Pancreas (tissue), 10 donors: ENCODE results near the gene GRIN2C. TPM values are rescaled to one million over a fixed set of nuclear protein-coding genes. Genes with fewer than 3 reads are reported as not detected.
"Not testable (repeated sequence)": the region's sequence is repeated elsewhere in the genome, so short reads cannot be mapped to it uniquely, and the experiment has no call there.

Experiments
- ATAC-seq, 4 donors: fragments of 200-7000 bp; cut with Tn5 transposase; one replicate each; pipeline versions ENCODE4 v1.8.0 to v1.9.1; 2020; ENCODE audit warnings: mild to moderate bottlenecking in 4 of 4, moderate library complexity in 4 of 4
- DNase-seq, 6 donors: peaks; one replicate each; pipeline ENCODE4 v3.0.0-alpha.2; 2020
- FAIRE-seq: peaks from 2 replicates; lab custom pipeline; 2012; peaks lifted over from hg19 to GRCh38; lab: Jason Lieb, UNC
- H3K27ac ChIP-seq, 4 donors: fragments of 200-600 bp; sonication (generic); 1 replicate in 3 of 4; 2 replicates in 1 of 4; pipeline versions ENCODE4 v1.5.0 to v1.8.0; 2020
- H3K27me3 ChIP-seq, 4 donors: fragments of 200-600 bp; one replicate each; pipeline ENCODE4 v1.8.0; 2021
- H3K36me3 ChIP-seq, 3 donors: fragments of 200-600 bp; sonication (generic) in 1 of 3; one replicate each; pipeline versions ENCODE4 v1.5.0 to v1.8.0; 2020 to 2021
- H3K4me1 ChIP-seq, 3 donors: fragments of 200-600 bp; one replicate each; pipeline ENCODE4 v1.8.0; 2021
- H3K4me3 ChIP-seq, 4 donors: fragments of 200-600 bp; sonication (generic) in 2 of 4; one replicate each; pipeline versions ENCODE4 v1.5.0 to v1.8.0; 2020 to 2021
- H3K9me3 ChIP-seq, 4 donors: fragments of 200-600 bp; one replicate each; pipeline ENCODE4 v1.8.0; 2021
- CTCF ChIP-seq, 4 donors: fragments of 200-600 bp; sonication (generic) in 3 of 4; IDR thresholded peaks; one replicate each; pipeline versions ENCODE4 v1.5.0 to v1.8.0; 2021; ENCODE audit warnings: antibody characterized with exemption in 4 of 4
- WGBS, 2 donors: extraction: QIAGEN DNeasy Blood & Tissue Kit; methylation state at CpG; one replicate each; pipeline ENCODE4 v1.1.7; 2013; 5-methylcytosine and 5-hydroxymethylcytosine counted together
- intact Hi-C, 3 donors: fragments of 100-400 bp; cut with DNase I; formaldehyde crosslinking; loops; one replicate each; pipeline versions ENCODE4 v1.11.1 to v1.14.2; 2022
- polyA plus RNA-seq, 2 donors: library from polyadenylated mRNA; stranded (reverse); fragments of 200-250 nt; gene quantifications; one replicate each; pipeline ENCODE4 v1.2.3, GENCODE V29; 2013
- total RNA-seq, 6 donors: library from RNA; stranded (reverse); fragmentation: NEBNext Ultra II Directional in 4 of 6; extraction: Animal tissue kit (Norgen Biotek cat#: 25700) in 4 of 6; gene quantifications; one replicate each; pipeline versions ENCODE4 v1.2.1 to v1.2.4, GENCODE V29; 2021 to 2023
- donor health status: healthy with polysubstance abuse.
- donor health status: DM: no; HTN: no; CAD: no; lungs with moderate emphysema.
- donor health status: DM: no; HTN: no; CAD: no.
- donor health status: control.
- donor health status: control.
- donor health status: Bipolar disorder and iron deficiency.
- donor health status: DM: yes; HTN: yes; CAD: no.
- donor health status: DM: no; HTN: no; CAD: no.
- donor health status: DM: no; HTN: no; CAD: no.
- donor health status: DM: yes; HTN: yes; CAD: no.

The GRIN2C gene
- under 1 TPM in 3 of 6 donors, not detected in 3; 0.03 to 0.12 (median 0.06) TPM for total RNA-seq
- polyA plus RNA-seq = under 1 TPM; 0.09 to 0.15 TPM

- FAIRE-seq (no peak), ATAC-seq (peak in 2 of 4 donors; percentile 12 to 36), DNase-seq (peak in 1 of 6 donors; percentile 66)
- no peaks in the 10 kb centered on the region for H3K36me3 ChIP-seq
- H3K4me1 ChIP-seq = peaks cover 0 to 9% (median 0%) of the 10 kb centered on the region in 3 donors
- 2 to 3% methylated on average over 51 to 72 of the region's 72 CpGs for WGBS, 2 donors
- peaks cover 0 to 17% (median 5%) of the 10 kb centered on the region in 4 donors for H3K27me3 ChIP-seq
- H3K27ac ChIP-seq = no peak within 1 kb of the TSS
- H3K4me3 ChIP-seq = peak within 1 kb of the TSS in 1 of 4 donors; percentile 31
- H3K9me3 ChIP-seq = no peaks in the 10 kb centered on the region
- intact Hi-C loops = loop anchor here in 2 of 3 donors (5.0 to 10.0 kb wide), 4 partner anchors 62 to 205 kb away; partner anchors contain the start of gene NHERF1 (in 1 of the 2)
- TF ChIP-seq CTCF (IDR thresholded peaks at IDR 0.05) = peak in 2 of 4 donors; percentile 11 to 19
Observed at GRCh38 chr17:74859459-74860228, at the start of gene GRIN2C. GRIN2C (minus strand) TSS chr17:74859885; CDS start chr17:74855092, 4,793 bp downstream.

GRCh38 chr17:74909097-74909496 lies 49.4 kb upstream of the GRIN2C start:
- H3K36me3 ChIP-seq, H3K4me1 ChIP-seq, FAIRE-seq, ATAC-seq, H3K9me3 ChIP-seq, DNase-seq, intact Hi-C loops, H3K27me3 ChIP-seq, H3K27ac ChIP-seq, H3K4me3 ChIP-seq: not testable (repeated sequence)
- WGBS, 2 donors = 61 to 65% methylated on average over 4 of the region's 4 CpGs

- no peak overlapping the region for H3K4me3 ChIP-seq
- no peaks in the 10 kb centered on the region for H3K36me3 ChIP-seq
- H3K4me1 ChIP-seq = no peaks in the 10 kb centered on the region
- FAIRE-seq (no peak), DNase-seq (no peak), ATAC-seq (no peak)
- no peak for TF ChIP-seq CTCF (IDR thresholded peaks at IDR 0.05)
- no peak overlapping the region for H3K27ac ChIP-seq
- no peaks in the 10 kb centered on the region for H3K9me3 ChIP-seq
- 93 to 96% methylated on average over 29 to 34 of the region's 34 CpGs for WGBS, 2 donors
- no peaks in the 10 kb centered on the region for H3K27me3 ChIP-seq
- intact Hi-C loops = no loop called here
Observed at GRCh38 chr17:74907012-74907411, 47.3 kb upstream of the GRIN2C start.

- FAIRE-seq, DNase-seq, H3K36me3 ChIP-seq, H3K4me1 ChIP-seq, H3K9me3 ChIP-seq, H3K27ac ChIP-seq, H3K27me3 ChIP-seq, H3K4me3 ChIP-seq, intact Hi-C loops, ATAC-seq: not testable (repeated sequence)
- WGBS, 2 donors = 62 to 69% methylated on average over 6 of the region's 6 CpGs
Observed at GRCh38 chr17:74906214-74906793, 46.6 kb upstream of the GRIN2C start.

- Histone ChIP-seq H3K9me3 (no peaks in the 10 kb centered on the region), H3K27ac (no peak overlapping the region), H3K27me3 (no peaks in the 10 kb centered on the region), H3K4me3 (no peak overlapping the region), H3K36me3 (no peaks in the 10 kb centered on the region), H3K4me1 (no peaks in the 10 kb centered on the region)
- no peak for DNase-seq
- no peak for FAIRE-seq
- intact Hi-C loops = no loop called here
- 61 to 81% methylated on average over 7 of the region's 7 CpGs for WGBS, 2 donors
- ATAC-seq = no peak
- no peak for TF ChIP-seq CTCF (IDR thresholded peaks at IDR 0.05)
Observed at GRCh38 chr17:74904687-74905409, 45.2 kb upstream of the GRIN2C start.
